ENCODE results near the gene KLHL26. TPM values are rescaled to one million over a fixed set of nuclear protein-coding genes. Genes with fewer than 3 reads are reported as not detected.

Gene KLHL26
- total RNA-seq: 10 to 100 TPM in 5 of 7 donors, 1 to 10 TPM in 2; 4.6 to 24.0 (median 15.7) TPM
- polyA plus RNA-seq: 1 to 10 TPM; 1.6 to 5.7 TPM
- long read RNA-seq, donor 1, full-length matches to known transcripts: 9 of 26 reads
- long read RNA-seq, donor 1, partial matches to known transcripts: 0 of 26 reads
- long read RNA-seq, donor 1, other reads (novel, unspliced or antisense): 17 of 26 reads
- long read RNA-seq, donor 2, full-length matches to known transcripts: 4 of 4 reads
- long read RNA-seq, donor 2, partial matches to known transcripts: 0 of 4 reads
- long read RNA-seq, donor 2, other reads (novel, unspliced or antisense): 0 of 4 reads
- long read RNA-seq, donor 3, full-length matches to known transcripts: 37 of 46 reads
- long read RNA-seq, donor 3, partial matches to known transcripts: 0 of 46 reads
- long read RNA-seq, donor 3, other reads (novel, unspliced or antisense): 9 of 46 reads

- Histone ChIP-seq H3K36me3 (no peaks in the 10 kb centered on the region), H3K4me3 (peak within 1 kb of the TSS; percentile 62), H3K4me1 (ENCODE audit: insufficient read depth) (peaks cover 6% of the 10 kb centered on the region), H3K9me3 (no peaks in the 10 kb centered on the region), H3K27ac (peak within 1 kb of the TSS; percentile 75 to 76), H3K27me3 (no peaks in the 10 kb centered on the region)
- intact Hi-C loops (cut with DNase I): no loop called here
- DNase-seq: no peak
- TF ChIP-seq, protein P1, sequence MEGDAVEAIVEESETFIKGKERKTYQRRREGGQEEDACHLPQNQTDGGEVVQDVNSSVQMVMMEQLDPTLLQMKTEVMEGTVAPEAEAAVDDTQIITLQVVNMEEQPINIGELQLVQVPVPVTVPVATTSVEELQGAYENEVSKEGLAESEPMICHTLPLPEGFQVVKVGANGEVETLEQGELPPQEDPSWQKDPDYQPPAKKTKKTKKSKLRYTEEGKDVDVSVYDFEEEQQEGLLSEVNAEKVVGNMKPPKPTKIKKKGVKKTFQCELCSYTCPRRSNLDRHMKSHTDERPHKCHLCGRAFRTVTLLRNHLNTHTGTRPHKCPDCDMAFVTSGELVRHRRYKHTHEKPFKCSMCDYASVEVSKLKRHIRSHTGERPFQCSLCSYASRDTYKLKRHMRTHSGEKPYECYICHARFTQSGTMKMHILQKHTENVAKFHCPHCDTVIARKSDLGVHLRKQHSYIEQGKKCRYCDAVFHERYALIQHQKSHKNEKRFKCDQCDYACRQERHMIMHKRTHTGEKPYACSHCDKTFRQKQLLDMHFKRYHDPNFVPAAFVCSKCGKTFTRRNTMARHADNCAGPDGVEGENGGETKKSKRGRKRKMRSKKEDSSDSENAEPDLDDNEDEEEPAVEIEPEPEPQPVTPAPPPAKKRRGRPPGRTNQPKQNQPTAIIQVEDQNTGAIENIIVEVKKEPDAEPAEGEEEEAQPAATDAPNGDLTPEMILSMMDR (IDR thresholded peaks at IDR 0.05): no peak
- TF ChIP-seq POLR2A (IDR thresholded peaks at IDR 0.05): peak; percentile 74
- 5 to 8% (median 6%) methylated on average over 27 to 47 of the region's 47 CpGs for WGBS, 3 donors
Measured at GRCh38 chr19:18636969-18637629, at the start of gene KLHL26. KLHL26 (plus strand) TSS chr19:18637028; CDS start chr19:18637055, 27 bp downstream.

- WGBS, 3 donors: 82 to 92% (median 85%) methylated on average over 12 of the region's 12 CpGs
- TF ChIP-seq, protein P1 (IDR thresholded peaks at IDR 0.05): no peak
- no peak for TF ChIP-seq EP300 (IDR thresholded peaks at IDR 0.05)
- TF ChIP-seq POLR2A (IDR thresholded peaks at IDR 0.05): no peak
- peaks cover 18% of the 10 kb centered on the region for H3K4me1 ChIP-seq (ENCODE audit: insufficient read depth)
- no peaks in the 10 kb centered on the region for H3K36me3 ChIP-seq
- intact Hi-C loops (cut with DNase I): loop anchor here in 1 of 4 donors (5.0 kb wide), 2 partner anchors 120 to 135 kb away; no protein-coding TSS in a partner anchor
- H3K4me3 ChIP-seq: no peak overlapping the region
- no peaks in the 10 kb centered on the region for H3K9me3 ChIP-seq
- H3K27ac ChIP-seq: no peak overlapping the region
- no peak for DNase-seq
- H3K27me3 ChIP-seq: no peaks in the 10 kb centered on the region
Measured at GRCh38 chr19:18587561-18587960, 49.3 kb upstream of the KLHL26 start.

GRCh38 chr19:18587962-18588610 is 48.7 kb upstream of the KLHL26 start:
- TF ChIP-seq POLR2A (IDR thresholded peaks at IDR 0.05): no peak
- TF ChIP-seq EP300 (IDR thresholded peaks at IDR 0.05): no peak
- TF ChIP-seq, protein P1 (IDR thresholded peaks at IDR 0.05): no peak
- 11 to 18% (median 14%) methylated on average over 16 of the region's 16 CpGs for WGBS, 3 donors
- intact Hi-C loops (cut with DNase I): loop anchor here in 1 of 4 donors (5.0 kb wide), 2 partner anchors 121 to 136 kb away; no protein-coding TSS in a partner anchor
- H3K4me3 ChIP-seq: peak overlapping the region; percentile 68
- no peaks in the 10 kb centered on the region for H3K36me3 ChIP-seq
- no peaks in the 10 kb centered on the region for H3K27me3 ChIP-seq
- H3K4me1 ChIP-seq (ENCODE audit: insufficient read depth): peaks cover 18% of the 10 kb centered on the region
- no peak for DNase-seq
- H3K27ac ChIP-seq: peak overlapping the region; percentile 1 to 72
- no peaks in the 10 kb centered on the region for H3K9me3 ChIP-seq
